Activated CD4-positive, CD25-positive, alpha-beta regulatory T cell treated with anti-CD3 and anti-CD28 coated beads, Interleukin-2, amount 50 U/mL, for 24 hours (primary cell): ENCODE measurements around the gene ADGRG7.
A peak's percentile ranks its signal among the peaks of the same experiment; 100 is the strongest.
"Not testable (repeated sequence)": the region's sequence is repeated elsewhere in the genome, so short reads cannot be mapped to it uniquely, and the experiment has no call there.

ENCODE experiments used
- ATAC-seq, 2 donors: fragments of 150-1000 bp; cut with Tn5 transposase; one replicate each; pipeline ENCODE4 v1.10.0; 2021; ENCODE audit warnings: mild to moderate bottlenecking in 1 of 2, moderate library complexity in 1 of 2

Gene ADGRG7

GRCh38 chr3:100609305-100609704, at the start of gene ADGRG7:
Gene ADGRG7 (plus strand): TSS chr3:100609601. CDS start chr3:100609857, 256 bp downstream.
- ATAC-seq, result no peak

- no peak for ATAC-seq
These were observed 49.0 kb upstream of the ADGRG7 start for GRCh38 chr3:100560426-100560825.

GRCh38 chr3:100561459-100562158, 47.8 kb upstream of the ADGRG7 start:
- ATAC-seq, result no peak

- ATAC-seq, result no peak
These were observed 47.1 kb upstream of the ADGRG7 start for GRCh38 chr3:100562224-100562857.

- no peak for ATAC-seq
These were observed 46.2 kb upstream of the ADGRG7 start for GRCh38 chr3:100563228-100563627.

- no peak for ATAC-seq
These were observed 45.7 kb upstream of the ADGRG7 start for GRCh38 chr3:100563652-100564211.

- no peak for ATAC-seq
These were observed 38.6 kb upstream of the ADGRG7 start for GRCh38 chr3:100570811-100571210.

GRCh38 chr3:100574536-100574935, 34.9 kb upstream of the ADGRG7 start:
- ATAC-seq, result no peak

GRCh38 chr3:100575704-100576103, 33.7 kb upstream of the ADGRG7 start:
- no peak for ATAC-seq

GRCh38 chr3:100577382-100578008, 31.9 kb upstream of the ADGRG7 start:
- ATAC-seq, result no peak

- no peak for ATAC-seq
These were observed 30.8 kb upstream of the ADGRG7 start for GRCh38 chr3:100578646-100579045.

- no peak for ATAC-seq
These were observed 29.3 kb upstream of the ADGRG7 start for GRCh38 chr3:100580147-100580546.

- no peak for ATAC-seq
These were observed 27.8 kb upstream of the ADGRG7 start for GRCh38 chr3:100581650-100582049.

- not testable (repeated sequence) for ATAC-seq
These were observed 27.2 kb upstream of the ADGRG7 start for GRCh38 chr3:100582157-100582556.

GRCh38 chr3:100584101-100584660, 25.2 kb upstream of the ADGRG7 start:
- ATAC-seq, result no peak

- ATAC-seq, result no peak
These were observed 22.6 kb upstream of the ADGRG7 start for GRCh38 chr3:100586832-100587231.

GRCh38 chr3:100588251-100588650, 21.1 kb upstream of the ADGRG7 start:
- ATAC-seq, result no peak

GRCh38 chr3:100590114-100590839, 19.1 kb upstream of the ADGRG7 start:
- peak; percentile 70 to 71 for ATAC-seq

- no peak for ATAC-seq
These were observed 18.6 kb upstream of the ADGRG7 start for GRCh38 chr3:100590840-100591147.

- no peak for ATAC-seq
These were observed 18.0 kb upstream of the ADGRG7 start for GRCh38 chr3:100591411-100591810.

- ATAC-seq, result no peak
These were observed 9.0 kb upstream of the ADGRG7 start for GRCh38 chr3:100600181-100601042.
